GM23248 (cell line): ENCODE results near the gene KIAA1614. TPM values are rescaled to one million over a fixed set of nuclear protein-coding genes. Genes with fewer than 3 reads are reported as not detected.

Experiments used
- DNase-seq: peaks from one replicate; pipeline ENCODE4 v3.0.0-alpha.2; 2015
- H2AFZ ChIP-seq: fragments of 200-600 bp; sonication (generic); 2 replicates; pipeline ENCODE4 v1.6.1; 2016; ENCODE audit warnings: antibody characterized with exemption
- H3F3A ChIP-seq: fragments of 200-600 bp; sonication (generic); 2 replicates; pipeline ENCODE4 v1.6.1; 2016; ENCODE audit warnings: mild to moderate bottlenecking, antibody characterized with exemption, mixed run types; ENCODE audit not compliant: insufficient read depth
- H3K27ac ChIP-seq: fragments of 200-600 bp; sonication (generic); 2 replicates; pipeline ENCODE4 v1.5.1; 2016; ENCODE audit warnings: mild to moderate bottlenecking
- H3K27me3 ChIP-seq: fragments of 200-600 bp; sonication (generic); replicated peaks from 2 replicates; pipeline ENCODE4 v1.6.1; 2016; ENCODE audit warnings: mild to moderate bottlenecking; ENCODE audit not compliant: insufficient read depth
- H3K36me3 ChIP-seq: fragments of 200-600 bp; sonication (generic); 2 replicates; pipeline ENCODE4 v1.6.1; 2016; ENCODE audit warnings: low read depth, mild to moderate bottlenecking
- H3K4me1 ChIP-seq: fragments of 200-600 bp; sonication (generic); 2 replicates; pipeline ENCODE4 v1.6.1; 2016; ENCODE audit warnings: mild to moderate bottlenecking; ENCODE audit not compliant: insufficient read depth
- H3K4me2 ChIP-seq: fragments of 200-600 bp; sonication (generic); one replicate; pipeline ENCODE4 v1.6.1; 2016; ENCODE audit warnings: mild to moderate bottlenecking; ENCODE audit not compliant: unreplicated experiment
- H3K4me3 ChIP-seq: fragments of 200-600 bp; sonication (generic); 2 replicates; pipeline ENCODE4 v1.5.1; 2016; ENCODE audit warnings: mild to moderate bottlenecking
- H3K79me2 ChIP-seq: fragments of 200-600 bp; sonication (generic); 2 replicates; pipeline ENCODE4 v1.6.1; 2016; ENCODE audit warnings: mild to moderate bottlenecking; ENCODE audit not compliant: insufficient read depth
- H3K9ac ChIP-seq: fragments of 200-600 bp; sonication (generic); 2 replicates; pipeline ENCODE4 v1.6.1; 2016; ENCODE audit warnings: mild to moderate bottlenecking
- H3K9me2 ChIP-seq: fragments of 200-600 bp; sonication (generic); 2 replicates; pipeline ENCODE4 v1.6.1; 2016; ENCODE audit warnings: mixed run types, mild to moderate bottlenecking, moderate library complexity; ENCODE audit not compliant: insufficient read depth
- H3K9me3 ChIP-seq: fragments of 200-600 bp; sonication (generic); one replicate; pipeline ENCODE4 v1.6.1; 2017; ENCODE audit warnings: low read depth
- H4K20me1 ChIP-seq: fragments of 200-600 bp; sonication (generic); 2 replicates; pipeline ENCODE4 v1.6.0; 2016; ENCODE audit not compliant: insufficient read depth
- EZH2 ChIP-seq: fragments of 200-600 bp; sonication (generic); IDR thresholded peaks from 2 replicates; pipeline ENCODE4 v1.6.1; 2018; ENCODE audit warnings: antibody characterized with exemption, mild to moderate bottlenecking; ENCODE audit not compliant: insufficient read depth, poor library complexity, severe bottlenecking
- EZH2phosphoT487 ChIP-seq: fragments of 200-600 bp; sonication (generic); IDR thresholded peaks from 2 replicates; pipeline ENCODE4 v1.6.1; 2018; ENCODE audit warnings: antibody characterized with exemption, moderate library complexity, mild to moderate bottlenecking, low read depth; ENCODE audit not compliant: insufficient read depth
- WGBS, 2 experiments: methylation state at CpG; one replicate each; pipeline ENCODE4 v1.1.6; 2015 to 2017; ENCODE audit warnings: low lambda C conversion rate in 2 of 2, low coverage in 1 of 2; ENCODE audit errors: missing lambda C conversion rate in 2 of 2; 5-methylcytosine and 5-hydroxymethylcytosine counted together
- in situ Hi-C: fragments of 300-500 bp; cut with MboI; formaldehyde crosslinking; loops from 2 replicates; pipeline ENCODE4 v1.15.0; 2020
- polyA plus RNA-seq: library from polyadenylated mRNA; unstranded; fragments of >200 nt; fragmentation: Nextera tagmentation; extraction: Ambion mirVana; gene quantifications from 2 replicates; pipeline ENCODE4 v1.2.1, GENCODE V29; 2016
- total RNA-seq: library from RNA; depleted of rRNA; stranded (reverse); fragments of >200 nt; shearing (Covaris generic); gene quantifications from 2 replicates; pipeline ENCODE4 v1.2.3, GENCODE V29; 2014

KIAA1614 gene
- total and polyA plus RNA-seq, 2 experiments from 2014 or later, result 2.7 to 11.7 TPM

DNA sequence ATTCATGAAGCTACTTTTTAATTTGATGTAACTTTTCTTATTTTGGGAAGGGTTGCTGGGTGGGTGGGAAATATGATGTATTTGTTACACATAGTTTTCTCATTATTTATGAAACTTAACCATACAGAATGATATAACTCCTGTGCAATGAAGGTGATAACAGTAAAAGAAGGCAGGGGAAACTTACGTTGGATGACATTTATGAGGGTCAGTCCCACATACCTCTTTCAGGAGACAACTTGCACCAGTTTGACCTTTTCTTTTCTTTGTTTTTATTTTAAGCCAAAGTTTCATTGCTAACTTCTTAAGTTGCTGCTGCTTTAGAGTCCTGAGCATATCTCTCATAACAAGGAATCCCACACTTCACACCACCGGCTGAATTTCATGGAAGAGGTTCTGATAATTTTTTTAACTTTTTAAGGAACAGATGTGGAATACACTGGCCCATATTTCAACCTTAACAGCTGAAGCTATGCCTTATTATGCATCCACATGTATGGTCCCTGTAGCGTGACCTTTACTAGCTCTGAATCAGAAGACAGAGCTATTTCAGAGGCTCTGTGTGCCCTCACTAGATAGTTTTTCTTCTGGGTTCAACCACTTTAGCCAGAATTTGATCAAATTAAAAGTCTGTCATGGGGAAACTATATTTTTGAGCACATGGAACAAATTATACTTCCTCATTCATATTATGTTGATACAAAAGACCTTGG lies 28.0 kb upstream of the KIAA1614 start:
- H3K79me2 ChIP-seq, result no peaks in the 10 kb centered on the region
- no peak overlapping the region for H3K9ac ChIP-seq
- 0 out of 2 replicates have a peak, but pooled peaks cover 3% of the 10 kb centered on the region for H3K36me3 ChIP-seq
- no peak overlapping the region for H3K4me3 ChIP-seq
- no peak overlapping the region for H3K27ac ChIP-seq
- H3K9me2 ChIP-seq, result no peaks in the 10 kb centered on the region
- in situ Hi-C loops, result loop anchor here (5.0 kb wide), 1 partner anchor 263 kb away; no protein-coding TSS in a partner anchor
- no peak overlapping the region for H2AFZ ChIP-seq
- WGBS, 2 experiments, result 74 to 82% methylated on average over 3 of the region's 3 CpGs
- H3F3A ChIP-seq, result 0 out of 2 replicates have a peak, but pooled peaks cover 5% of the 10 kb centered on the region
- H3K4me1 ChIP-seq, result no peaks in the 10 kb centered on the region
- no peaks in the 10 kb centered on the region for H3K27me3 ChIP-seq
- no peaks in the 10 kb centered on the region for H4K20me1 ChIP-seq
- no peaks in the 10 kb centered on the region for H3K9me3 ChIP-seq
- H3K4me2 ChIP-seq, result no peak overlapping the region
- DNase-seq, result no peak
- TF ChIP-seq EZH2 (no peak), EZH2phosphoT487 (no peak)

DNA sequence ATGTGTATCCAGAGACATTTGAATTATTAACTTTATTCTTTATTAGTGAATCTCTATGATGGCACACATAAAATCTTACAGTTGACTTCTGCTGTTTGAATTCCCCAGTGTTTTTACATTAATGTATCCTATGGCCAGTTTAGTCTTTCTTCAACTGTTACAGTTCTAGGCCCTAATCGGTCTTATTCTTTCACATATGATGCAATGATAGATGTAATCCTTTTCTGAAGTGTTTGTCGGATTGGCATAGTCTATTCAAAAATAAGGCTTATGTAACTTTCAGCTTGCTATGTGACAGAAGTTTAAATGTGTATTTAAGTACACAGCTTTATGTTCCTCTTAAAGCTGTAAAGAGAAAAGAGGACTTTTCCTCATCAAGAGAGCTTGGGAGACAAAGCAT lies 26.4 kb upstream of the KIAA1614 start:
- no peak for TF ChIP-seq EZH2
- no peak for TF ChIP-seq EZH2phosphoT487
- DNase-seq, result no peak

GRCh38 chr1:180887841-180888240 lies 24.9 kb upstream of the KIAA1614 start:
- Histone ChIP-seq H3K9ac (no peak overlapping the region), H3K79me2 (no peaks in the 10 kb centered on the region), H4K20me1 (no peaks in the 10 kb centered on the region), H2AFZ (no peak overlapping the region), H3K27me3 (no peaks in the 10 kb centered on the region), H3K4me3 (no peak overlapping the region), H3K27ac (no peak overlapping the region), H3F3A (no peaks in the 10 kb centered on the region), H3K9me2 (no peaks in the 10 kb centered on the region), H3K9me3 (no peaks in the 10 kb centered on the region), H3K36me3 (0 out of 2 replicates have a peak, but pooled peaks cover 3% of the 10 kb centered on the region), H3K4me2 (no peak overlapping the region), H3K4me1 (no peaks in the 10 kb centered on the region)
- TF ChIP-seq EZH2phosphoT487 (no peak), EZH2 (no peak)
- in situ Hi-C loops, result no loop called here
- WGBS, 2 experiments, result 97 to 98% methylated on average over 7 of the region's 7 CpGs
- DNase-seq, result no peak

More for the DNA sequence above, 26.4 kb upstream of the KIAA1614 start:
- Histone ChIP-seq H3K79me2 (no peaks in the 10 kb centered on the region), H3K27ac (no peak overlapping the region), H2AFZ (no peak overlapping the region), H3K9me2 (no peaks in the 10 kb centered on the region), H4K20me1 (no peaks in the 10 kb centered on the region), H3K4me2 (no peak overlapping the region), H3K9ac (no peak overlapping the region), H3K4me3 (no peak overlapping the region), H3K9me3 (no peaks in the 10 kb centered on the region), H3K36me3 (0 out of 2 replicates have a peak, but pooled peaks cover 3% of the 10 kb centered on the region), H3K27me3 (no peaks in the 10 kb centered on the region), H3K4me1 (no peaks in the 10 kb centered on the region), H3F3A (0 out of 2 replicates have a peak, but pooled peaks cover 4% of the 10 kb centered on the region)
- 96 to 100% methylated on average over 2 of the region's 2 CpGs for WGBS, 2 experiments
- in situ Hi-C loops, result no loop called here

- Histone ChIP-seq H2AFZ (no peak overlapping the region), H3K36me3 (0 out of 2 replicates have a peak, but pooled peaks cover 3% of the 10 kb centered on the region), H4K20me1 (no peaks in the 10 kb centered on the region), H3K4me3 (no peak overlapping the region), H3K9ac (no peak overlapping the region), H3F3A (no peaks in the 10 kb centered on the region), H3K27me3 (no peaks in the 10 kb centered on the region), H3K9me2 (no peaks in the 10 kb centered on the region), H3K9me3 (no peaks in the 10 kb centered on the region), H3K4me1 (no peaks in the 10 kb centered on the region), H3K27ac (no peak overlapping the region), H3K4me2 (no peak overlapping the region), H3K79me2 (no peaks in the 10 kb centered on the region)
- in situ Hi-C loops, result no loop called here
- TF ChIP-seq EZH2, result no peak
- no peak for TF ChIP-seq EZH2phosphoT487
- no peak for DNase-seq
- 100% methylated on average over 1 of the region's 1 CpG for WGBS, 2 experiments
Measured at GRCh38 chr1:180888870-180889269, 23.8 kb upstream of the KIAA1614 start.

DNA sequence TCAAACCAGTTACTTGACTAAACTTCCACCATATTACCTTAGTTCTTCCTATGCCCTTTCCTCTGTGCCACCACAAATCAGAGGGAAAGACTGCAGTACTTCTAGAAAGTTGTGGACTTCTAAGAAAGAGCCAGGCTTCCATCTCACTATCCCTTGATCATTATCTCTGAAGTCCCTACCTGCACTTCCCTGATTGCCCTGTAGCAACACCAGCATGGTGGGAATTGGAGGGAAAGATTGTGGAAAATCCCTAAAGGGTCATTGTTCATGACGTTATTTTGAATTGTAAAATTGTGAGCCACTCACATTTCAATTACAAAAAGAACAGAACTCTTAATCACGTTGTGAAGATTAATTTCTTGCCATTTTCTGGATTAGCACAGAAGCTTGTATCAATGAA lies 23.4 kb upstream of the KIAA1614 start:
- in situ Hi-C loops, result no loop called here
- H3K4me2 ChIP-seq, result no peak overlapping the region
- no peaks in the 10 kb centered on the region for H3K9me2 ChIP-seq
- H4K20me1 ChIP-seq, result no peaks in the 10 kb centered on the region
- H3K36me3 ChIP-seq, result no peaks in the 10 kb centered on the region
- DNase-seq, result no peak
- WGBS, 2 experiments, result 91% methylated on average over 2 of the region's 2 CpGs
- H3K27ac ChIP-seq, result no peak overlapping the region
- no peak overlapping the region for H3K9ac ChIP-seq
- no peaks in the 10 kb centered on the region for H3K27me3 ChIP-seq
- H3K9me3 ChIP-seq, result no peaks in the 10 kb centered on the region
- H3K4me3 ChIP-seq, result no peak overlapping the region
- H3F3A ChIP-seq, result no peaks in the 10 kb centered on the region
- no peaks in the 10 kb centered on the region for H3K79me2 ChIP-seq
- TF ChIP-seq EZH2 (no peak), EZH2phosphoT487 (no peak)
- H2AFZ ChIP-seq, result no peak overlapping the region
- no peaks in the 10 kb centered on the region for H3K4me1 ChIP-seq
